Astrocyte of the spinal cord (primary cell): ENCODE measurements around the gene AUTS2.
A peak's percentile ranks its signal among the peaks of the same experiment; 100 is the strongest.

Experiments used
- DNase-seq: peaks from one replicate; pipeline ENCODE4 v3.0.0; 2011; ENCODE audit warnings: low read depth, low spot score
- H3K4me3 ChIP-seq: 2 replicates; pipeline ENCODE4 v1.5.1; 2011; ENCODE audit warnings: low read depth, mild to moderate bottlenecking, low read length, moderate library complexity
- in situ Hi-C: cut with HindIII; loops from 2 replicates; pipeline ENCODE4 v1.10.0; 2017; ENCODE audit warnings: low sequenced_read_pairs
- TF ChIP-seq, protein P1 (sequence below): IDR thresholded peaks from 2 replicates; pipeline ENCODE4 v1.5.1; 2012; ENCODE audit warnings: low read depth, mild to moderate bottlenecking, low read length, inconsistent platforms

Gene AUTS2

DNA sequence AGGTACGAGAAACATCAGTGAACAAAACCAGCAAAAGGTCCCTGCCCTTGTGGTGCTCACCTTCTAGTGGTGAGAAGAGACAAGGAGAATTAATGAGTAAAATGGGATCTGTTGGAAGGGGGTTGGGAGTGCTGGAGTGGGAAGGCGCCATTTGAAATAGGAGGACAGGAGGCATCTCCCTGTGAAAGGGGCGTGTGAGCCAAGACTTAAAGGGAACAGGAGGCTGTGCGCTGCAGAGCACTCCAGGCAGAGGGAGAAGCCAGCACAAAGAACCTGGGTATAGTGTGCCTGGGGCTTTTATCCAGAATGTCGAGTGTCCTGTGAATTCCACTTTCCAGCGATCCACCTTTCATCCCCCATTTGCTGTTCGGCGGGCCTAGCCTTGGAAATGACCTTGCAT, 1035.8 kb downstream of the AUTS2 start:
- TF ChIP-seq, protein P1, sequence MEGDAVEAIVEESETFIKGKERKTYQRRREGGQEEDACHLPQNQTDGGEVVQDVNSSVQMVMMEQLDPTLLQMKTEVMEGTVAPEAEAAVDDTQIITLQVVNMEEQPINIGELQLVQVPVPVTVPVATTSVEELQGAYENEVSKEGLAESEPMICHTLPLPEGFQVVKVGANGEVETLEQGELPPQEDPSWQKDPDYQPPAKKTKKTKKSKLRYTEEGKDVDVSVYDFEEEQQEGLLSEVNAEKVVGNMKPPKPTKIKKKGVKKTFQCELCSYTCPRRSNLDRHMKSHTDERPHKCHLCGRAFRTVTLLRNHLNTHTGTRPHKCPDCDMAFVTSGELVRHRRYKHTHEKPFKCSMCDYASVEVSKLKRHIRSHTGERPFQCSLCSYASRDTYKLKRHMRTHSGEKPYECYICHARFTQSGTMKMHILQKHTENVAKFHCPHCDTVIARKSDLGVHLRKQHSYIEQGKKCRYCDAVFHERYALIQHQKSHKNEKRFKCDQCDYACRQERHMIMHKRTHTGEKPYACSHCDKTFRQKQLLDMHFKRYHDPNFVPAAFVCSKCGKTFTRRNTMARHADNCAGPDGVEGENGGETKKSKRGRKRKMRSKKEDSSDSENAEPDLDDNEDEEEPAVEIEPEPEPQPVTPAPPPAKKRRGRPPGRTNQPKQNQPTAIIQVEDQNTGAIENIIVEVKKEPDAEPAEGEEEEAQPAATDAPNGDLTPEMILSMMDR, result no peak
- H3K4me3 ChIP-seq, result no peak overlapping the region
- in situ Hi-C loops, result no loop called here
- no peak for DNase-seq

DNA sequence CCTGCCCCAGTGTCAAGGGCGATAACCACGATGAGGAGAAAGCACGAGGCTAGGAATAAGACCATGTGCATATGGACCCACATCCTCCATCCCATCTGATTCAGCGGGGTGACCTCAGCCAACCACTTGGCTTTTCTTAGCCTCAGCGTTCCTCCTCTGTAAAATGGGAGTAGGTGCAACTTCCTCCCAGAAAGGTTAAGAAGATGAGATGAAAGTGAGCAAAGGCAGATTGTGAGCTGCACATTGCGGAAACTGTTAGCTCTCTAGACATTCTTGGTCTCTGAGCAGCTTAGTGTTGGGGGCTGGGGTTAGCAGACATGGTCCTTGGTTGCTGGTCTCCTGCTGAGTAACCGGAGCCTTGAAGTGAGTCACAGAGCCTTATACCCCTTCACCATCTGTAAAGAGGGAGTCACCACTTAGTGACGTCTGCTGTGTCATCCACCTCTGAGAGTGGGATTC, 1036.4 kb downstream of the AUTS2 start:
- peak; percentile 96 for DNase-seq
- TF ChIP-seq, protein P1, result no peak
- no peak overlapping the region for H3K4me3 ChIP-seq
- in situ Hi-C loops, result no loop called here

DNA sequence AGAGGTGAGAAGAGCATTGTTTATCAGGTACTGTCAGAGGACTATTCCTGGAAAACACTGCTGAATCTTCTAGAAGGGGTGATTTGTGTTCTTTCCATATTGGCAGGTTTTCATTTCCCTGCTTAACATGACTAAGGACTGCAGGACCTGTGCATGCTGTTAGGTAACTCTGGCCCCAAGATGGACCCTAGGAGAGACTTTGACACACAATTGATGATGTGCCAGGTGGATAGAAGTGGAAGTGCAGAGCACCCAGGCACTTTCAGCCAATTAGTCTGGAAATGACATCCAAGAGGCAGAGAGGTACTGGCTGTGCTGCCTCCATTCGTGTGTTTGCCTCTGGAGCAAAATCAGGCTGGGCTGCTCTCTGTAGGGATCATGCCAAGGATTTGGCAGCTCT, 1037.4 kb downstream of the AUTS2 start:
- in situ Hi-C loops, result no loop called here
- H3K4me3 ChIP-seq, result no peak overlapping the region
- no peak for DNase-seq
- TF ChIP-seq, protein P1, result no peak

DNA sequence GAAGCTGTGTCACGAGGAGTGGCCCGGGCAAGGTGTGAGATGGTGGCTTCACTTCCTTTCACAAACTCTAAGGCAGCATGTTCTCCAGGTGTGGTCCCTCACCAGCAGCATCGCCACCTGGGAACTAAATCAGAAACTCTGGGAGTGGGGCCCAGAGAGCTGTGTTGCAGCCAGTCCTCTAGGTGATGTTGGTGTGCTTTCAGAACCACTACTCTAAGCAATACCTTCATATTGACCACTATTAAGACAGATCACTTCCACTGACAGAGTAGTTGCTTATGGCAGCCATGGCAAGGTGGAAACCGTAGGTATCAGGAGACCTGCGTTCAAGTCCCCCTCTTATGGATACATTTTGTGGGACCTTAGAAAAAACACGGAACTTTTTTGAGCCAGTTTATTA, 1037.9 kb downstream of the AUTS2 start:
- DNase-seq, result no peak
- TF ChIP-seq, protein P1, result no peak
- in situ Hi-C loops, result no loop called here
- no peak overlapping the region for H3K4me3 ChIP-seq

DNA sequence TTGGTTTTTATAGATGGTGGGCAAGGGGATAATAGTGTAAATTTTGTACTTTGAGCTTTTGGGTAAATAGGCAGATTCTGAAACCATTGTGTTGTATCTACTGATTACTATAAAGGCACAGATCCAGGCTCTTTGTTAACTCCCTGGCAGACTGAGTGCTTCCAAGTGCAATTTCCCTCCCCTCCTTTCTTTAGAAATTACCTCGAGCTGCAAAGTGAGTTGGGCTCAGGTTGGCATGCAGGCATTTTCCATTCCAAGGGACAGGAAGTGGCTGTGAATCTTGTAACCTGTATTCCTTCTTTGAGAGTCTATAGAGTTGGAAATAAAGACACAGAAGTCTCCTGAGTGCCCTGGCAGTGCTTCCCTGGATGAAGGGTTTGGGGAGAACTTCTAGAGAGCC, 1039.5 kb downstream of the AUTS2 start:
- H3K4me3 ChIP-seq, result no peak overlapping the region
- no peak for DNase-seq
- in situ Hi-C loops, result no loop called here
- TF ChIP-seq, protein P1, result no peak

DNA sequence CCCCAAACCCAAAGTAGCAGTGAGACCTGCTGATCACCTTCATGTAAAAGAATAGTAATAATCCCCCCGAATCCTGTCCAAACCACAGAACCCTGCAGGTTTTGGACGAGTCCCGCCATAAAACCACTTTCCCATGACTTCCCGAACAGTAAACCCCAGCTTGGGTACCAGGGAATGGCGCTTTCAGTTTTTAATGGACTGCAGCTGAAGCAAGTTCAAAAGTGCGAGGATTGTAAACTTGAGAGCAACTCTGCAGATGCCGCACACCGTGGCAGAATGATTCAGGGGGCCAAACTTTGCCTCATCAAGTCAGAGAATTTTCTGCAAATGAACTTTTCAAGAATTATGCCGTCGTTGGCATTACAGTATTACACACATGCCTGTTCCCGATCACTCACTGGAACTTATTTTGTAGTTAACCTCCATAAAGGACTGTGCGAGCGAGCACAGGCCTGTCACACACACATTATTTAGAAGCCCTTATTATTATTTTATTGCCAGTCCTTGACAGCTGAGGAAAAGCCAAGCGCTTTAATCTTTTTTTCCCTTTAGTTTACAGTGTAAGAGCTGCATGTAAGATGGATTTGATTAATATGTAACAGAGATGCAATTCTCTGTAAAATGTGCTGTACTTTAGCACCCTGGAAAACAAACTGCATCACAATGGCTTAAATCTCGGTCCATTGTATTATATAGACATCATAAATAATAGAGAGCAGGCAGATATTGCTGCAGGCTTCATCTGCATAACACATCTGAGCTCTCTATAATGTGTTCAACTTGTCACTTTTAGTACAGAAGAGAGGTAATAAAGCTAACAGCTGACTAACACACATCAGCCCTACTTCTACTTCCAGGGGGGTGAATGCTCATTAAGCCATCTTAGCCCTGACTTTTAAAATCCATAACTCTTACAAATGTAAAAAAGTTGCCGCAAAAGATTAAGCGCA, 1040.2 kb downstream of the AUTS2 start:
- in situ Hi-C loops, result no loop called here
- TF ChIP-seq, protein P1, result no peak
- DNase-seq, result no peak

More for the DNA sequence above, 1040.2 kb downstream of the AUTS2 start:
- H3K4me3 ChIP-seq, result no peak overlapping the region
